Progenitor cell of endocrine pancreas (in vitro differentiated cells): ENCODE results near the gene PCGF1. TPM values are rescaled to one million over a fixed set of nuclear protein-coding genes. Genes with fewer than 3 reads are reported as not detected.

Experiments used
- DNase-seq: peaks from one replicate; pipeline ENCODE4 v3.0.0; 2021; ENCODE audit warnings: low spot score; ENCODE audit not compliant: unreplicated experiment
- H3K27ac Mint-ChIP-seq: 2 replicates; pipeline ENCODE4 v1.8.0; 2021; ENCODE audit warnings: mild to moderate bottlenecking, moderate library complexity, mixed read lengths
- H3K27me3 Mint-ChIP-seq: 2 replicates; pipeline ENCODE4 v1.8.0; 2021; ENCODE audit warnings: mixed read lengths
- H3K36me3 Mint-ChIP-seq: 2 replicates; pipeline ENCODE4 v1.8.0; 2022; ENCODE audit warnings: mixed read lengths; ENCODE audit not compliant: insufficient read depth
- H3K4me1 Mint-ChIP-seq: 2 replicates; pipeline ENCODE4 v1.8.0; 2021; ENCODE audit warnings: low read depth, mixed read lengths
- H3K4me3 Mint-ChIP-seq: 2 replicates; pipeline ENCODE4 v1.8.0; 2021; ENCODE audit warnings: low read depth, mild to moderate bottlenecking, moderate library complexity, mixed read lengths
- H3K9me3 Mint-ChIP-seq: 2 replicates; pipeline ENCODE4 v1.8.0; 2021; ENCODE audit warnings: low read depth, mixed read lengths
- total RNA-seq: library from RNA; stranded (reverse); gene quantifications from 2 replicates; pipeline ENCODE4 v1.2.1, GENCODE V29; 2021
- TF ChIP-seq, protein P1 (sequence below): fragments of 200-600 bp; sonication (generic); IDR thresholded peaks from one replicate; pipeline ENCODE4 v1.5.0; 2021; ENCODE audit warnings: antibody characterized with exemption, mild to moderate bottlenecking; ENCODE audit not compliant: unreplicated experiment

PCGF1 gene
- total RNA-seq, 1 donor from 2014 or later = 24.4 TPM

DNA sequence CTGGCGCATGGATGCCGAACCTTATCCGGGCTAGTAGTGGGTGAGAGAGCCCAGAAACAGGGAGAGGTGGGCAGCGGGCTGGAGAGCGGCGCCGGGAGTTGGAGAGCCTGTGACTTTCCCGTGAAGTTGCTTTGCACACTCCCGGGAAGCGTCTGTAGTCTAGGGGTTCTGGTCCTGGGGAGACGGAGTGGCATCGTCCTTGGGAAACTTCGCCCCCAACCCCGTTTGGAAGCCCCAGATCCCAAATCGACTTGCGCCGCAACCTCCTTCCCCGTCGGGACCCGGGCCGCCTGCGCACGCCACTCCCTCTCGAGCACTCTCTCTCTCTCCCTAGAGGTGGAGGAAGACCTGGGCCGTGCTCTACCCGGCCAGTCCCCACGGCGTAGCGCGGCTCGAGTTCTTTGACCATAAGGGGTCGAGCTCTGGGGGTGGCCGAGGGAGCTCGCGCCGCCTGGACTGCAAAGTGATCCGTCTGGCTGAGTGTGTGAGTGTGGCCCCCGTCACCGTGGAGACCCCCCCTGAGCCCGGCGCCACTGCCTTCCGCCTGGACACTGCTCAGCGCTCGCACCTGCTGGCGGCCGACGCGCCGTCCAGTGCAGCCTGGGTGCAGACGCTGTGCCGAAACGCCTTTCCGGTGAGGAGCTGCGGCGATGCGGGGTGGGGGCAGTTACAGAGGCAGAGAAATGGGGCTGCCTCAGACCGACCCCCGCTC, 47.5 kb upstream of the PCGF1 start:
- TF ChIP-seq, protein P1, sequence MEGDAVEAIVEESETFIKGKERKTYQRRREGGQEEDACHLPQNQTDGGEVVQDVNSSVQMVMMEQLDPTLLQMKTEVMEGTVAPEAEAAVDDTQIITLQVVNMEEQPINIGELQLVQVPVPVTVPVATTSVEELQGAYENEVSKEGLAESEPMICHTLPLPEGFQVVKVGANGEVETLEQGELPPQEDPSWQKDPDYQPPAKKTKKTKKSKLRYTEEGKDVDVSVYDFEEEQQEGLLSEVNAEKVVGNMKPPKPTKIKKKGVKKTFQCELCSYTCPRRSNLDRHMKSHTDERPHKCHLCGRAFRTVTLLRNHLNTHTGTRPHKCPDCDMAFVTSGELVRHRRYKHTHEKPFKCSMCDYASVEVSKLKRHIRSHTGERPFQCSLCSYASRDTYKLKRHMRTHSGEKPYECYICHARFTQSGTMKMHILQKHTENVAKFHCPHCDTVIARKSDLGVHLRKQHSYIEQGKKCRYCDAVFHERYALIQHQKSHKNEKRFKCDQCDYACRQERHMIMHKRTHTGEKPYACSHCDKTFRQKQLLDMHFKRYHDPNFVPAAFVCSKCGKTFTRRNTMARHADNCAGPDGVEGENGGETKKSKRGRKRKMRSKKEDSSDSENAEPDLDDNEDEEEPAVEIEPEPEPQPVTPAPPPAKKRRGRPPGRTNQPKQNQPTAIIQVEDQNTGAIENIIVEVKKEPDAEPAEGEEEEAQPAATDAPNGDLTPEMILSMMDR = peak; percentile 8
- DNase-seq = peak; percentile 44
- Mint-ChIP-seq H3K36me3 (no peaks in the 10 kb centered on the region), H3K27ac (peak overlapping the region; percentile 96), H3K27me3 (peaks cover 19% of the 10 kb centered on the region), H3K4me3 (peak overlapping the region; percentile 88), H3K4me1 (peaks cover 16% of the 10 kb centered on the region), H3K9me3 (no peaks in the 10 kb centered on the region)

DNA sequence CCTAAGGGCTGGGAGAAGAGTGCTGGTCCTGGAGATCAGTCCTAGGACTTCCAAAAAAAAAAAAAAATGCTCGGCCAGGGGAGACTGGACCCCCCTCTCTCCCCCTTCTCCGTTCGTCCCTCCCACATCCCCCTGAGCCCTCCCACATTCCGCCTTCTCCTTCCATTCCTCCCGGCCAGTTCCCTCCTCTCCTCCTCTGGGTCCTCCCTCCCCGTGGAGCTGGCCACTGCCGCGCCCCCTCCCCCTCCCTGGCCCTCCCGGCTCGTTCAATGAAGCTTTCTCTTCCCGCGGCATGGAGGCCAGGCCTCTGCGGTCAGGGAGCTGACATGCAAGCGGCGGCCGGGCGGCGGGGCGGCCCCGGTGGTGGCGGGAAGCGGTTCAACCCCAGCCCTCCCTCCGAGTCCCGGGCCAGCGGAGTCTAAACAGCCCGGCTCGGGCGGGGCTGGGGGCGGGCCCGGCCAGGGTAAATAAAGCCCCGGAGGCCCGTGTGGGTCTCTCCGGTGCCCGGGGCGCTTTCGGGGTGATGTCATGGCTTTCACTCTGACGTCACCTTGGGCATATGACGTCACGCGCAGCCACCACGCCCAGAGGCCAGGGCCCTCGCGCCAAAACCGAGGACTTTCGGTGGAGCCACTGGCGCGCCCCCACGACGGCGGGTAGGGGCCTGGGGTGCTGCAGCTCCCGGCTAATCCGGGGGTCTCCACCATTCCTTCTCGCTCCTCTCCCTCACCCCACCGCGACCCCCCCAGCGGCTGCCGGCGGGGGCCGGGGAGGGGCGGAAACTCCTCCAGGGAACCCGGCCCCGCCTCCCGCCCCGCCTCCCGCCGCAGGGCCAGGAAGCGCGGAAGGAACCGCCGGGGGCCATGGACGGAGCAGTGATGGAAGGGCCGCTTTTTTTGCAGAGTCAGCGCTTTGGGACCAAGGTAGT, 46.7 kb upstream of the PCGF1 start, which contains the start of the genes DOK1 and LOXL3:
Gene DOK1, plus strand, starts transcription at position 829 of the 928 bp plus-strand sequence. Its CDS starts 35 bp downstream, at position 864.
Gene LOXL3, minus strand, starts transcription at position 51 of the 928 bp plus-strand sequence. CDS start 1,308 bp downstream, outside the sequence.
- Mint-ChIP-seq H3K4me1 (peaks cover 18% of the 10 kb centered on the region), H3K36me3 (no peaks in the 10 kb centered on the region), H3K27ac (peak within 1 kb of the TSS; percentile 97), H3K4me3 (peak within 1 kb of the TSS; percentile 88), H3K27me3 (peaks cover 19% of the 10 kb centered on the region), H3K9me3 (no peaks in the 10 kb centered on the region)
- TF ChIP-seq, protein P1 = no peak
- DNase-seq = peak; percentile 82

DNA sequence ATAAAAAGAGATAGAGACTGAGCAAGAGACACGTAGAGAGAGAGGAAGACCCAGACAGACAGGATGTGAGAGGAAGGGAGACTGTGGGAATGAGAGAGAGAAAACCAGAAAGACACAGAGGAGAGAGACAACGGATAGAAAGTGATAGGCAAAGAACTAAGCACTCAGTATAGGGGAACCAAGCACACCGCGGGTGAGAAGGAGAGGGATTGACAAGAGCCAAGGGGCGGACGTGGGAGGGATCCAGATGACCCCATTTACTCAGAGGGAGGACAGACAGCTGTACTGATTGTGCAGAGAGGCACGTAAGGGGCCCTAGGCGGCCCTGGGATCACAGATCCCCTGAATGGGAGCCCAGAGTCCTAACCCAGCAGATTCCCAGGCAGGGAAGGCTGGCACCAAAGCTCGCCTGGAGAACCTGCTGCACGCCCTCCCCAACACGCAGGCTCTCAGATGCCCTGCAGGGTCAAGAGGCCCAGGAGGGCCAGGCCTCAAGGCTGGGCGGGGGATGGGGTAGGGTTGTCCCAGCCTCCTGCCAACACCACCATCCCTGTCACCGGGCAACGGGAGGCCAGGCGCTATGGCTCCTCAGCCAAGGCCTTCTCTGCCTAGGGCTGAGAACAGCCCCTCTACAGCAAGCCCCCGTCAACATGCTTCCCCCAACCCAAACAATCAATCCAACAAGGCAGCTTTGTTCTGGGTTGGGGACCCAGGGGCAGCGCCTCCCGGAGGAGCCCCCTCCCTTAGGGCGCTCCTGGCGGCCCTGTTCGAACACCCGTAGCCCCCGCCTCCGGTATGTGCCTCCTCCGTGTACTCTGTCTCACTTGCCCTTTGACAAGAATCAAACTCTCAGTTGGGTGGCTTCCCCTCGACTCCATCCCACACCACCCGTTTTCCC, 45.7 kb upstream of the PCGF1 start:
- no peaks in the 10 kb centered on the region for H3K36me3 Mint-ChIP-seq
- peaks cover 23% of the 10 kb centered on the region for H3K27me3 Mint-ChIP-seq
- H3K4me1 Mint-ChIP-seq = peaks cover 16% of the 10 kb centered on the region
- peak overlapping the region; percentile 84 for H3K4me3 Mint-ChIP-seq
- peak overlapping the region; percentile 97 for H3K27ac Mint-ChIP-seq
- no peak for DNase-seq
- TF ChIP-seq, protein P1 = no peak
- H3K9me3 Mint-ChIP-seq = no peaks in the 10 kb centered on the region

DNA sequence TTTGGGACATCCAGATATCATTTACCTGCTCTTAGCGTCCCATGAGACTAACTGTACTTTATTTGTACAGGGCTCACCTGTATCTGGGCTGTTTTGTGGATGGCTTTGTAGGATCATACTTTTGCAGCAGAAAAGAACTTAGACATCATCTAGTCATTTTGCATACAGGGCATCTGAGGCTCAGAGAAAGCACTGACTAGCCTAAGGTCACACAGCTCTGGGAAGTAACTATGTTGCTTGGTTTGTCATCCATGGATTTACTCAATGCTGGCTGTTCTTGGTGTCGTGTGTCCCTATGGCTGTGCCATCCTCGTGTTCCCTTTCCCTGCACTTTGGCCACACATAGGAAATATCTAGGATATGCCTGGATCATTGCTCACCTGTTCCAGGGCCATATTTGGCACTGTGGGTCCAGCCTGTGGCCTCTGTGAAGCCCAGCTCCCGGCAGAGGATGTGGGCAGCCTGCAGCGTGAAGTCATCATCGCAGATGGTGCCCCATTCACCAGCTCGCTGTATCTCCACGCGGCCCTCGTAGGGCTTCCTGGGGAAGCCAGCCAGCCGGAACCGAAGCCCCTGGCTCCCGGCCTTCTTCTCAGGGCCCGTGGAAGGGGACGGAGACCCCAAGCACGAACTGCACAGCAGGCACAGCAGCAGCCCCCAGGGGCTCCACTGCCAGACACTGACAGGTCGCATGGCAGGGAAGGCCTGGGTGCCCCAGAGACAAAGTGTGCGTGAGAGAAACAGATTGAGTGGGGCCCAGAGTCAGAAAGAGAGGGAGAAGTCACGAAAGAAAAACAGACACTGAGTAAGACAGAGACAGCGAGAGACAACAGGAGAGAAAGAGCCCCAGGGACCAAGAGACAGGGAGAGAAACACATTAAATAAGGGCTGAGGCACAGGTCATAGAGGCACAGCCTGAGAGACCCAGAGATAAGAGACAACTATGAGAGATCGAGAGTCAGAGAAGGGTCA, 44.7 kb upstream of the PCGF1 start:
- Mint-ChIP-seq H3K4me3 (peak overlapping the region; percentile 54), H3K27me3 (peaks cover 30% of the 10 kb centered on the region), H3K27ac (peak overlapping the region; percentile 22), H3K4me1 (peaks cover 16% of the 10 kb centered on the region), H3K36me3 (no peaks in the 10 kb centered on the region), H3K9me3 (no peaks in the 10 kb centered on the region)
- TF ChIP-seq, protein P1 = no peak
- no peak for DNase-seq
